Endothelial cell of umbilical vein (primary cell): ENCODE data around the gene ARMH1. TPM values are rescaled to one million over a fixed set of nuclear protein-coding genes. Genes with fewer than 3 reads are reported as not detected.

Experiments
- BruUV-seq: library from RNA; stranded (reverse); fragments of 400-500 nt; replicated peaks from 2 replicates; lab custom pipeline; 2021; lab: Mats Ljungman, UMichigan
- CTCF ChIA-PET: fragments of 300-600, 350-600 bp; sonication (Branson Sonifier 250); formaldehyde crosslinking; loops from one replicate; lab custom pipeline; 2021; ENCODE audit warnings: antibody characterized with exemption, inconsistent platforms; lab: Charles Lee
- POLR2A ChIA-PET: fragments of 300-600, 350-600 bp; sonication (Branson Sonifier 250); formaldehyde crosslinking; loops from one replicate; lab custom pipeline; 2021; ENCODE audit warnings: antibody characterized with exemption, inconsistent platforms; lab: Charles Lee
- DNase-seq: peaks from one replicate; pipeline ENCODE4 v3.0.0-alpha.2; 2011; ENCODE audit warnings: low read depth, low spot score
- FAIRE-seq: peaks from 2 replicates; lab custom pipeline; 2011; peaks lifted over from hg19 to GRCh38; lab: Jason Lieb, UNC
- H2AFZ ChIP-seq: 2 replicates; pipeline ENCODE4 v1.6.0; 2012; ENCODE audit warnings: low read depth, low read length, control low read depth, inconsistent platforms
- H3K27ac ChIP-seq: 2 replicates; pipeline ENCODE4 v1.5.1; 2011; ENCODE audit warnings: low read depth, mild to moderate bottlenecking, control low read depth, low read length, moderate library complexity; ENCODE audit not compliant: insufficient read depth
- H3K27me3 ChIP-seq, 2 experiments: 2 replicates each; pipeline versions ENCODE4 v1.6.0 to v1.6.1; 2011; ENCODE audit warnings: low read length in 2 of 2, mixed read lengths in 1 of 2; ENCODE audit not compliant: control insufficient read depth in 2 of 2, insufficient read depth in 2 of 2
- H3K36me3 ChIP-seq, 2 experiments: 2 replicates in 1 of 2; 3 replicates in 1 of 2; pipeline ENCODE4 v1.5.1; 2011; ENCODE audit warnings: low read length in 2 of 2, mild to moderate bottlenecking in 1 of 2, moderate library complexity in 1 of 2; ENCODE audit not compliant: control insufficient read depth in 2 of 2, insufficient read depth in 2 of 2; ENCODE audit errors: extremely low read depth in 1 of 2
- H3K4me1 ChIP-seq: 3 replicates; pipeline ENCODE4 v1.5.1; 2011; ENCODE audit warnings: mild to moderate bottlenecking, low read length; ENCODE audit not compliant: control insufficient read depth, insufficient read depth; ENCODE audit errors: extremely low read depth
- H3K4me2 ChIP-seq: 2 replicates; pipeline ENCODE4 v1.6.1; 2011; ENCODE audit warnings: low read length, control low read depth, mixed read lengths; ENCODE audit not compliant: insufficient read depth
- H3K4me3 ChIP-seq, 3 experiments: fragments of 200-600 bp in 1 of 3; sonication (generic), shearing (Covaris generic) in 1 of 3; replicated peaks in 1 of 3; 2 replicates each; pipeline ENCODE4 v1.5.1; 2011 to 2016; ENCODE audit warnings: control low read depth in 3 of 3, low read length in 3 of 3, mild to moderate bottlenecking in 2 of 3, inconsistent platforms in 1 of 3, low read depth in 1 of 3, moderate library complexity in 1 of 3; ENCODE audit not compliant: insufficient read depth in 1 of 3
- H3K79me2 ChIP-seq: 2 replicates; pipeline ENCODE4 v1.6.0; 2012; ENCODE audit warnings: low read length, inconsistent platforms; ENCODE audit not compliant: control insufficient read depth, insufficient read depth
- H3K9ac ChIP-seq: replicated peaks from 2 replicates; pipeline ENCODE3; 2011; ENCODE audit warnings: low read length, control low read depth; ENCODE audit not compliant: insufficient read depth; ENCODE audit errors: extremely low read depth
- H3K9me1 ChIP-seq: replicated peaks from 3 replicates; pipeline ENCODE4 v1.6.0; 2011; ENCODE audit warnings: mild to moderate bottlenecking, low read length; ENCODE audit not compliant: control insufficient read depth, insufficient read depth; ENCODE audit errors: extremely low read depth
- H3K9me3 ChIP-seq: replicated peaks from 2 replicates; pipeline ENCODE4 v1.5.1; 2012; ENCODE audit warnings: low read length, inconsistent platforms; ENCODE audit not compliant: control insufficient read depth, insufficient read depth
- H4K20me1 ChIP-seq: replicated peaks from 2 replicates; pipeline ENCODE3; 2011; ENCODE audit warnings: mild to moderate bottlenecking, low read length; ENCODE audit not compliant: control insufficient read depth, insufficient read depth; ENCODE audit errors: extremely low read depth
- CTCF ChIP-seq, 2 donors: IDR thresholded peaks; 1 replicate in 1 of 2; 2 replicates in 1 of 2; pipeline ENCODE4 v1.5.1; 2011; ENCODE audit warnings: low read length in 2 of 2, mild to moderate bottlenecking in 2 of 2, moderate library complexity in 2 of 2, control low read depth in 1 of 2, inconsistent platforms in 1 of 2, low read depth in 1 of 2; ENCODE audit not compliant: insufficient read depth in 1 of 2; ENCODE audit errors: extremely low read depth in 1 of 2
- FOS ChIP-seq: IDR thresholded peaks from 2 replicates; pipeline ENCODE4 v1.6.1; 2011; ENCODE audit warnings: mild to moderate bottlenecking, low read length, moderate library complexity, borderline replicate concordance; ENCODE audit not compliant: insufficient read depth
- GATA2 ChIP-seq: IDR thresholded peaks from 2 replicates; pipeline ENCODE4 v1.7.0; 2011; ENCODE audit warnings: low read depth, mild to moderate bottlenecking, moderate library complexity, mixed read lengths, low read length; ENCODE audit not compliant: insufficient read length, insufficient read depth
- JUN ChIP-seq: IDR thresholded peaks from 2 replicates; pipeline ENCODE4 v1.6.1; 2011; ENCODE audit warnings: borderline replicate concordance, low read depth; ENCODE audit not compliant: insufficient read length, insufficient read depth
- MAX ChIP-seq: IDR thresholded peaks from 2 replicates; pipeline ENCODE4 v1.6.1; 2011; ENCODE audit not compliant: insufficient read depth, insufficient read length
- MYC ChIP-seq: IDR thresholded peaks from one replicate; pipeline ENCODE4 v1.6.1; 2011; ENCODE audit warnings: mild to moderate bottlenecking, low read depth, low read length
- POLR2AphosphoS5 ChIP-seq: IDR thresholded peaks from 2 replicates; pipeline ENCODE4 v1.6.1; 2012; ENCODE audit warnings: low read depth, mild to moderate bottlenecking, control low read depth, low read length, moderate library complexity; ENCODE audit not compliant: insufficient read depth
- dilution Hi-C: fragments of 300-500 bp; cut with MboI; formaldehyde crosslinking; loops from one replicate; pipeline ENCODE4 v1.15.0; 2019; ENCODE audit warnings: low sequenced_read_pairs; ENCODE audit not compliant: extremely low pct_ligation_motif_present
- intact Hi-C: fragments of 100-400 bp; cut with micrococcal nuclease; formaldehyde crosslinking; loops from one replicate; pipeline ENCODE4 v1.10.0; 2022
- polyA plus RNA-seq, 4 experiments: library from polyadenylated mRNA; depleted of rRNA in 3 of 4; stranded (reverse) in 3 of 4; unstranded in 1 of 4; fragments of >200 nt; gene quantifications; 2 replicates each; pipeline versions ENCODE4 v1.2.1 to v1.2.3, GENCODE V29; 2011 to 2012; ENCODE audit warnings: missing spikeins in 1 of 4
- total RNA-seq: library from RNA; stranded (reverse); gene quantifications from 2 replicates; pipeline ENCODE4 v1.2.3, GENCODE V29; 2021

The ARMH1 gene
- total and polyA plus RNA-seq, 2 donors (not counting 3 experiments of a cell fraction or from before 2014, with no cell fraction given), result 0.17 TPM; not detected in 1

- ChIA-PET CTCF (interaction anchor here (0.9 kb wide), 1 partner anchor 13 kb away, joined by 3 read pairs; no protein-coding TSS in a partner anchor), POLR2A (no interaction called here)
- H4K20me1 ChIP-seq, result no peaks in the 10 kb centered on the region
- dilution Hi-C loops, result no loop called here
- no peak overlapping the region for H3K4me3 ChIP-seq
- no TSS peak for BruUV-seq
- H3K36me3 ChIP-seq, result no peaks in the 10 kb centered on the region
- no peak overlapping the region for H3K4me2 ChIP-seq
- H2AFZ ChIP-seq, result no peak overlapping the region
- H3K79me2 ChIP-seq, result no peaks in the 10 kb centered on the region
- peaks cover 0 to 4% of the 10 kb centered on the region in 2 experiments for H3K27me3 ChIP-seq
- no peak overlapping the region for H3K9ac ChIP-seq
- TF ChIP-seq POLR2AphosphoS5, result no peak
- TF ChIP-seq MAX, result no peak
- TF ChIP-seq MYC, result no peak
- TF ChIP-seq CTCF (IDR thresholded peaks at IDR 0.05; ENCODE audit: extremely low read depth in 1 of 2, insufficient read depth in 1 of 2, low read depth in 1 of 2, low read length in 2 of 2), result no peak
- TF ChIP-seq FOS, result no peak
- no peak for TF ChIP-seq GATA2
- TF ChIP-seq JUN, result no peak
- FAIRE-seq (no peak), DNase-seq (no peak)
- H3K4me1 ChIP-seq, result peaks cover 20% of the 10 kb centered on the region
- H3K9me1 ChIP-seq, result no peaks in the 10 kb centered on the region
- no peaks in the 10 kb centered on the region for H3K9me3 ChIP-seq
- intact Hi-C loops, result no loop called here
- H3K27ac ChIP-seq, result no peak overlapping the region
These were observed 5.0 kb downstream of the ARMH1 start for GRCh38 chr1:44679468-44679867.
